Measurements from ENCODE around the gene MYOF.
"Not testable (repeated sequence)": the region's sequence is repeated elsewhere in the genome, so short reads cannot be mapped to it uniquely, and the experiment has no call there.

Gene MYOF

DNA sequence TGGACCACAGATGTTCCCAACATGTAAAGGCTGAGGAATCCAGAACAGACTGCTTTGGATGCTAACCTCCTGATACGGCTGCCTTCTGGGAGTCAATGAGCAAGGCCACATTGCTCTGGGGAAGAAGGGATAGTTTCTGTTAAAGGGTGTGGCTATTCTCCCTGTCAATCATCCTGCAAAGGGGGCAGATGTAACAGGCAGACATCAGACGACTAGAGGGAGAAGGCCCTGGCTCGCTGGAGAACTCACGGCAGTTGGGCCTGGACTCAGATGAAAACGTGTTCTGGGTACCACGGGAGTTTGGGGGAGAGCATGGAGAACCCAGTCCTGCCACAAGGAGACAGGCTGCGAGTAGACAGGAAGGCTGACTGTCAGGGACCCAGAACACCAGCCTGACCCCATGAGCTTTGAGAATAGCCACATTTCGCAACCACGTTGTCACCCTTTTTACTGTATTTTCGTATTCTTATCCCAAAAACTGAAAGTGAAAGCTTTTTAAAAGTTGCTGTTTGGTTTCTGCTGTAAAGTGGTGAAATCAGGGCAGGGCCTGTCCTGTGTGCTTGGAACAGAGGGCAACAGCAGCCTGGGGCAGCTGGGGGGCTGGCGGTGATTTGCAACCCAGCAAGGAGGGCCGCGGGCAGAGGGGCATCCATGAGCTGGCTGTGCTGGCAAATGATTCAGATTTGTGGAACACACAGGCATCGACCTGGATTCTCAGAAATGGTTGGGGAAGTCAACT lies 95.3 kb downstream of the MYOF start:
- no peak for DNase-seq

DNA sequence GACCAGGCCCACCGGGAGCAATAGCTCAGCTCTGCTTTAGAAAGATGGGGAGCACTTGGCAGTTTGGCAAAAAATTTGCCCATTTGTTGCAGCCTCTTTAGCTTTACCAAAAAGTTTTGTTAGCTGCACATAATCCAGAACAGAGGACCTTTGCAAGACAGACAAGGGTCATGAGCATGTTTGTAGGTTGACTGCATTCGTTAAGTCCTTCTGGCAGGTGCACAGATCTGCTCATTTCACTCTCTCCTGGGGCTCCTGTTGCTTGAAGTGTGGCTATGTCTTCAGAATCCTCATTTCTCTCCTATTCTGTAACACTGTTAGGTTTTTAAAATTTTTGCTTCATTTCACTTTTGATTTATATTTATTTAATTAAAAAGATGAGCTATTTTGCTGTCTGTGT lies 96.8 kb downstream of the MYOF start:
- no peak for DNase-seq

DNA sequence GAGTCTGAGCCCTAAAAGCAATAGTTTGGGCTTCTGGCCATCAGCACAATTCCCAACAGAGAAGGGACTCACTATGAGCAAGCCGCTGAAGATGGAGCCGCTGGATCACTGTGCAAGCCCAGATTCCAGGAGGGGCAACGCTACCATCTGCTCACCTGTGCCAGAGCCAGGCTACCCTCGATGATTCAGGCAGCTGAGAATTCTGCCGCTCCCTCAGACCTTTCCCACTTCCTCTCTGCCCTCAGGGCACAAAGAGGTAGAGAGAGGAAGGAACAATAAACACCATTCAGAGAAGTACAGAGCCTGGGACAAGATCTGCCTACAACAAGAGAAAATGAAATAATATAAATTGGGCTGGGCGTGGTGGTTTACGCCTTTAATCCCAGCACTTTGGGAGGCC lies 98.1 kb downstream of the MYOF start:
- no peak for DNase-seq

DNA sequence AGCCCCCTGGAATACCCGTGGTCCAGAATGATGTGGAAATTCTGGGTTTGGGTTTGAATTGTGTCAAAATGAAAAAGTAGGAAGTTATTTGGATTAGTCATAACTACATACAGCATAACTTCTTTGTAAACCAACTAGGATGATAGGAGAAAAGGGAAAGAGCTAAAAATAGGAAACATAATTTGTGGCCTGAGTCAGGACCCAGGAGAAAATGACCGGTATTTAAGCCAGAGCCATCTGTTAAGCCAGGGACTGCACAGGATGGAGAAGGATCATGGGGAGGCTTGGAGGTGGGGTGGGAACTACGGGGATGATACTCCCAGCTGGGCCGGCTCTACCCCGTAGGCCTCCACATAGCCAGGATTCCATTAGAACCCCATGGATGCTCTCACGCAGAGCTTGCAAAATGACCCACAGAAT lies 98.6 kb downstream of the MYOF start:
- DNase-seq: no peak

DNA sequence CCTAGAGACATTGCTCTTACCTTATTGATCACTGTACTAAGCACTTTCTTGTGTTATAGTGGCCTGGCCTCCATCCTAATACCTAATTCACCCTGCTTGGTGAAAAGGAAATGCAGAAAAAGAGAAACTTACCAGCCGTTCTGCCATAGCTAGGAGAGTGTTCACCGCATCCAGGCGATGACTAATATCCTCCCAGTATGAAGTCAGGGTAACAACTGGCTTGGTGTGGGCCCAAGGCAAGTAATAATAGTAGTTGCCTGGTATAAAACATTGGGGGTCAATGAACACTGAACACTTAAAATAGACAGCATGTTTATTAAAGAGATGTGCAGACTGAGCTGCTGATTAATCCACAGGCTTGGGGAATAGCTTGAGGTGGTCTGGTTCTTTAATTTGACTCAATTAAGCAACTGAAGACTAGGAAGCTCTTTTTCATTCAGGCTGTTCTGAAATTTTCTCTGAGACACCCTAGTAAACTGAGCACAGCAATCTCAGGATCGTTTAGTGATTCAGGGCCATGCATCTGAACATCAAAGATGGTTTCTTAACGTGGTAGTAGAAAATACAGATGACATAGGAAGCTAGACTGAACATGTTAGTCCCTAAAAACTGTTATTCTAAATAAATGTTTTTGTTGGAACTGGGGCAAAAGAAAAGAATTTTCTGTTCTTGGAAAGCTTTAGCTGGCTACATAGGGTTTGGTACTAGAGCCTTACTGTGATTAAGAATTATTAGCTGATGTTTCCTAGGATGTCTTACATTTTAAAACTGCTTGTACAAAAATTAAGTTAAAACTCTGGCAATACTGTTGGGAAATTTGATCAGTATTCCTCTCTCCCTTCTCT lies 102.2 kb downstream of the MYOF start:
- DNase-seq: peak in 1 of 2 experiments; percentile 10

DNA sequence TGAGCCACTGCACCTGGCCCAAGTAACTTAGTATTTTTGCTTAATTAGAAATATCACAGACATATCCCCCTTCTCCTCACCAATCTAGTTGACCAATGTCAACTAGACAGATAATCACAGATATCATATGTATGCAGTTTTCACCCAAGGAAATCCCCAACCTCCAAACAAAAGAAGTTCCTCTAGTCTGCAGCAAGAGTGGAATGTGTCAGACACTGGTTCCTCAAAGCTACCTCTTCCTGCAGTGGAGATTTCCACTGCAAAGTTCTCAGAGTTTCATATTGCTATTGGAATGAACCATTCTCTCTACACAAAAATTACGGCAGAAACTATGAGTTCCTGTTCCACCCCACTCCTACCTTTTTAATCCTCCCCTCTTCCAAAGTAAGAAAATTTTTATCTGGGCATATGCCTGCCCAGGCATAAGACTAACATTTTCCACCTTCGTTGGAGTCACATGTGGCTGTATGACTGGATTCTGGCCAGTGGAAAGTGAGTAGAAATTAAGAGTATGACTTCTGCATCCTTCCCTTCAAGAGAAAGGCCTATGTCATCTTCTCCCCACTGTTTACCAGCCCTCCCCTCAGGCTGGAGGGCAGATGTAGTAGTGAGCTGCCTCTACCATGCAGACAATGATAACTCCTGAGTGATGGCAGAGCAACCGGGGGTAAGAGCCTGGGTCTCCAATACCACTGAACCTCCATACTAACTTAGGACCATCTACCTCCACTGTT lies 103.0 kb downstream of the MYOF start:
- no peak for DNase-seq

DNA sequence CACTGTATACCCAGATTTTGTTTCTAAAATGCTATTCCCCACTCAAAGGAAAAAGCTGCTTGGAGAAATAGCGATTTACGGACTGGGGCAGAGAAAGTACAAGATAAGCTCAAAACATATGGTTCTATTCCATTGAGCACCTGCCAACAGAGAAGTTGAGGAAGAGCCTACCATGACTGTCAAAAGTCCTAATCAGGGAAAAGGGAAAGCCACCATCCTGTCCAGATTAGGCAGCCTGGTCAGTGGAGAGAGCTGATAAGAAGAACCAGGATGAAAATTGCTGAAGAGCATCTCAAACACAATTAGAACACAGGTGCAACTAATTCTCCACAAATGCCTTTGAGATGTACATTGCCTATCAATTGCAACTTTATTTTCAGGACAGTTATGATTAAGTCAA lies 104.1 kb downstream of the MYOF start:
- no peak for DNase-seq

DNA sequence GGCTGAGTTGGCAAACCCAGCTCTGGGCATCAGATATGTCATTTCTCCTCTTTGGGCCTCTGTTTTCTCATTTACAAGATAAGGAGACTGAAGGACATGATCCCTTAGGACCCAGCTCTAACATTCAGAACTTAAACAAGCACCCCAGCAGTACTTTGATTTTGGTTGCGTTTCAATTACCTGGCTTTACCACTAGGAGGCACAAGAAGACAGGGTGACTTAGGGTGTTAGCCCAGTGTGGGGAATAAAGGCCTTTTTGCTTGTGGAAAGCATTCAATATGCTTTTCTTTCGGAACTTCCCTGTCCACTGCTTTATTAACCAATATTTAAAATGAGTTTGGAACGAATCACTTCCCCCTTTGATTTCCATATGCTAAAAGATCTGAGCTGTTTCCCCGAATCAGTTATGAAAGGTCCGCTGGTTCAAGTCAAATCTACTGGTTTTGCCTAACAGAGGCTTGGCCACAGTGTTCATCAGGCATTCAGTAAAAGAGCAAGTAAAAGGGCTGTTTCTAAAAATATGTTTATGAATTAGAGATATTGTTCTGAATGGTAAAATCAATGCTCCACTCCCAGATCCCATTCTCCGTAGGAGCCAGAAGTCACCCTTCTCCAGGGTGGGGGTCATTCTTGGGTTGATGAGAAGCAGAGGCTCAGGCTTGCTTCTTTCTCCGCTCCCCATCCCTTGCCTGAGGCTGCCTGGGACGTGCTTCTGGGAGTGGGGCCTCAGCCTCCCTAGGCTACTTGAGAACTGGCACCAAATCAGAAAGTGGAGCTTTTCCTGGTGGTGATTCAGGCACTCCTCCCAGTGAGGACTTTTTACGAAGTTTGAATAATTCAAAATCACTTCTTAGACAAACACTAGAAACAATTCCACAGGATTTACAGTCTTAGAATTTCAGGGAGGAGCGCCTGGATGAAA lies 105.5 kb downstream of the MYOF start:
- peak; percentile 94 to 97 for DNase-seq

DNA sequence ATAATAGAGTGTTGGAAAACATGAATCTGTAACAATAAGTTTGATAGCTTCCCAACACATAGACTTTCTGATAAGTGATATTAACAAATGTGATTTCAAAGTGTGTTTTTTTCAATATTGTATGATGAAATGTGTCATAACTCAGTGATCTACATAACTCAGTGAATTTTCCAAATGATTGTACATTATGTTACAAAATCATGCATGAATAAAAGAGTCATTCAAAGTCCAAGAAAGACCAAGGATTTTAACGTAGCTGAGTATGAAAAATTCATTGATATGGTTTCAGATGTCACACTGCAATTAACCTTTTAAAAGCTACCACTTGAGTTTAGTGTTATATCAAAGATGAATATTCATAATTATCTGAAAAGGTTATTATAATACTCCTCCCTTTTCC lies 111.2 kb downstream of the MYOF start:
- DNase-seq: no peak

DNA sequence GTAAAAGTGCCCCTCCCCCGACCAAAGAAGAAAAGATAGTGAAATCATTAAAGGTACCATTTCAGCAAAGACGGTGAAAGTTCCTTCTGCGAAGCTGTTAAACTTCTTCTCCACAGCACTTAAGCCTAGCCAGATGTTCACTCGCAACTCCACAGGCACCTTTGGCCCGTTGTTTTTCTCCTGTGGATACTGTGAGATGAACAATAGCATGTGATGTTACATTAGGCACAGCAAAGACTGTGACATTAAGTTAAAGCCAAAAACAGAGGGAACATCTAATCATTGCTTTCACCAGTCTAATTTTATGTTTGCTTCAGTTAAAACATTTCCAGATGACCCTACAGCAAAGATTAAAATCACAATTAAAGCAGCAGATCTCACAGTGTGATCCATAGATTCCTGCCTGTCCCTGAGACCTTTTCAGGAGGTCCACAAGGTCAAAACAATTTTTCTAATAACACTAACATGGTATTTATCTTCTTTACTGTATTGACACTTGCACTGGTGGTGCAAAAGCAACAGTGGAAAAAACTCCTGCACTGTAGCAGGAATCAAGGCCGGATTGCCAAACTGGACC lies 112.5 kb downstream of the MYOF start:
- no peak for DNase-seq

DNA sequence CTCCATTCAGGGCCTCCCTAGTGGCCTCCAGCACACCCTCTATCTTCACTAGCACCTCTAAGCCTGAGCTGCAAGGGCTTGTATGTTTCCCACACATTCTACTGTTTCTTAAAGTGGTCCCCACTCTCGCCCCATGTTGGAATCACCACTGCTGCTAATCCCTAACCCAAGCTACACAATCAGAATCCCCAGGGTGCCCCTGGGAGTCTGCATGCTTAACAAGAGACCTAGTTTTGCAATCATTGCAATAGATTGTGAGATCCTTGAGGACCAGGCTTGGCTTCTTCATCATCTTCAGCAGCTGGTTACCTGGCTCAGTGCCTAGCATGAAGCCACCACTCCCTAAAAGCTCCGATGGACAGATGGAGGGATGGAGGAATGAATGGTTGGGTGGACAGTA lies 113.9 kb downstream of the MYOF start:
- no peak for DNase-seq

DNA sequence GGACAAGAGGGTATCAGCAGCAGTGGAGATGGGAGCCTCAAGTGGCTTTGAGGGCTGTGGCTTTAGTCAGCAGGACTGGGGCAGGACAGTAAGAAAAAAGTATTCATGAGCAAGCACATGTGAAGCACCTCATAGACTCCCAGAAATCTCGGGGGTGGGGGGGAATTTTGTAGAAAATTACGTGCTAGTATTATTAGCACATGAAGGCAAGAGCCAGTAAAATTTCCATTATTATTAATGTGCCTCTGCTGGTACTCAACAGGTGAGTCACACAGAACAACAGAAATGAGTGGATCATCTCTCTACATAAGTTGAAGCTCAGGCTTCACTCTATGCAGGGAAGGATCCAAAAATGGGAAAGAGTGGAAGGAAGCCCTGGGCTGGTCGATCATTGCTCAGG lies 114.5 kb downstream of the MYOF start:
- DNase-seq: no peak

DNA sequence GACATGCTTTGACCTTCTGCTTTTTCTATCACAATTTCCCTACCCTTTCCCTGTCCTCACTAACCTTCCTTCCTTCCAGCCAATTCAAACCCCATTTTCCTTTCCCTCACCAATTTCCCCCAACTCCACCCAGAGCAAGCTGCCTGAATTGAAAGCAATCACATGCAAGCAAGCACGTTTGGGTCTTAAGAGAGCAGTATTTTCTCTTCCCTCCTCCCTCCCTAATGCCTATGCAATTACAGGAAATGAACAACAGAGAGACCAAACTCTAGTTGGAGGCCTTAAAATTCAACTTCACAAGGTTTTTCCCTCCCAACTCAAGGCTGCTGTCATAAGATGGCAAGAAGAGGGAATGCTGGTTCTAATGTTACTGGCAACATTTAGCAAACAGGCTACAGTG lies 117.2 kb downstream of the MYOF start:
- DNase-seq: no peak

DNA sequence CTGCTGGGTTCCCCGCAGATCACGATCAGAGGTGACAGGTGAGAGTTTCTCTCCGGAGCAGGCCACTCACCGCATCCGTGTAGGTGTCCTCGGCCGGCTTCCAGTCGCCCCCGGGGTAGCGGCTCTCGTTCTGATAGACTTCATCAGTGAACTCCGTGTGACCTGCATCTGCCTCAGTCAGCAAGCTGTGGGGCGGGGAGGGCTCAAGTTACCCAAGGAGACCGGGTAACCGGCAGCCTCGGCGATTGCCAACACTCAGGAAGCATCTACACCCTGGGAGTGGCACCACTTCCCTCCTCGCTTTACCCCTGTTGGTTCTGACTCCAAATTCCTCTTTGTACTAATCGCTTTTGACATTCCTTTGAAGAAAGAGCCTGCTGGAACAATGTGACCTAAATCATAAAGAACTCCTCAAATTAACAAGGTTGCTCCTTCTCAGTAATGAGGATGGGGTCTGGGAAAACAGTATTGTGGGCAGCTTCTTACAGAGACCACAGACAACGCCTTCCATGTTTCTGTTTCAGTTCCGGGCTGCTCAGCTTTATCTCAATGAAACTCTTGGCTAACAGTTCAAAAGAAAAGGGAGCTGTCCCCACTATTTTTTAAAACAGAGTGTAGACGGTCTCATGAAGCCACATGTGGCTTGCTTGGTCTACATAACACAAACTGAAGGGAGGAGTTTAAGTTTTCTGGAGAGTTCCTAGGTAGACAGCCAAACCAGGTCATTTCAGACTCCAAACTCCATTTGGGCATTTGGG lies 118.1 kb downstream of the MYOF start:
- DNase-seq: no peak

DNA sequence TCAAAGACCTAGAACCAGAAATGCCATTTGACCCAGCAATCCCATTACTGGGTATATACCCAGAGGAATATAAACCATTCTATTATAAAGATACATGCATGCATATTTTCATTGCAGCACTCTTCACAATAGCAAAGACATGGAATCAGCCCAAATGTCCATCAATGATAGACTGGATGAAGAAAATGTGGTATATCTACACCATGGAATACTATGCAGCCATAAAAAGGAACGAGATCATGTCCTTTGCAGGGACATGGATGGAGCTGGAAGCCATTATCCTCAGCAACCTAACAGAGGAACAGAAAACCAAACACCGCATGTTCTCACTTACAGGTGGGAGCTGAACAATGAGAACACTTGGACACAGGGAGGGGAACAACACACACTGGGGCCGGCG lies 123.7 kb downstream of the MYOF start:
- DNase-seq: not testable (repeated sequence)

DNA sequence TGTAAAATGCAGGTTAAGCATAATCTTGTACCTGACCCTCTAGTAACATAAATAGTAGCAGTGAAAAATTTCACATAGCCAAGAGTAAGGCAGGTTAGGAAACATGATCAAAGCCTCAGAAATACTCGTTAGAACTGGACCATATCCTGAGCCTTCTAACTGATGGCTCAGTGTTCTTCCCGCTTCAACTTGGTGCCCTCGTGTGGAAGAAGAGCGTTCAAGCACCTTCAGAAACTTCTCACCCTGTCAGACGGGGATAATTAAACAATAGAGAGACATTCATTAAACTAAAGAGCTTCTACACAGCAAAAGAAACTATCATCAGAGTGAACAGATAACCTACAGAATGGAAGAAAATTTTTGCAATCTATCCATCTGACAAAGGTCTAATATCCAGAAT lies 124.5 kb downstream of the MYOF start:
- peak; percentile 91 to 92 for DNase-seq

DNA sequence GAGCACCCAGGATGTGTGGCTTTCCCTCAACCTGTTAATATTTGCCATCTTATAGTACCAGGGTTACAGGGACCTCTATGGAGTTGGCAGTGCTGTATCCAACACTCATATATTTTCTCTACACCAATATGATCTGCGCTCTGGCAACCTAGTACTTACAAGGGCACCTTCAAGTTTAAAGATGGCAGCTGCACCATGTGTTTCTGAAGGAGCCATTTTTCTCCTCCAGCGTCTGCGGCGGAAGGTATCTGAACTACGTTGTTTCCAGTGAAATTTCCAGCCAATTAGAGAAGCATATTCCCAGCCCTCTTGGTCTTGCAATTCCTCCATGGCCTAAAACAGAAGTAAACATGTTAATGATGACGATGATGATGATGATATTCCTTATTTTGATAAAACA lies 125.6 kb downstream of the MYOF start:
- DNase-seq: no peak

DNA sequence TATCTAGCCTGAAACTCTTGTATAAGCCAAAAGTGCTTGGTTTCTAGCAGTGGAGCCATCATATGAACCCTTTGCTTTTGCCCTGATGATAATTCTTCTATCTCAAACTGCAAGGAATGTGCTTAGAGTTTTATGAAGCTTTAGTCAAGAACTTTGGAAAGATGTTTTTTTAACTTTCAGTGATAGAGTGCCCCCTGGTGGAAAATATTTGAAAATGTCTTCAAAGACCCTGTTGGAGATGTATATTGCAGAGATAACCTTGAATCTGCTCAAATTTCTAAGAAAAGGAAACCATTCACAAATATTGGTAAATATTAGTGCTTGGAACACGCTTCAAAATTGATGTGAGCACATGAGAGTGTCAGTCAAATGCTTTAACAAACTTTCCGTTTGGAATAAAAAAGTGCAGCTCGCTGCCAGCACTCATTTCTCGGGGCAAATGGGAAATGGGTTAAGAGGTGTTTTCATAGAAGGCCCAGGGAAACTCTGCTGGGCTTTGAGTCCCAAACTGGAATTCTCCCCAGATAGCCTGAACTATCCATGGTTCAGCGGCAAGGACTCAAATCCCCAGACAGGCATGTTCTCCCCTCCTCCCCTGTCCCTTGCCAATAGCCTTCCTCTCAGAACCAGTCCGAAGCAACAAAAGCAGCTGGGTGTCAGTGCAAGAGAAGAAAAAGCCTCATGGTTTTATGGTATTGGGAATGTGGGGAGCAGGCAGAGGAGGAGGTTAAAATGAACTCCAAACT lies 129.3 kb downstream of the MYOF start:
- DNase-seq: peak; percentile 55 to 85

DNA sequence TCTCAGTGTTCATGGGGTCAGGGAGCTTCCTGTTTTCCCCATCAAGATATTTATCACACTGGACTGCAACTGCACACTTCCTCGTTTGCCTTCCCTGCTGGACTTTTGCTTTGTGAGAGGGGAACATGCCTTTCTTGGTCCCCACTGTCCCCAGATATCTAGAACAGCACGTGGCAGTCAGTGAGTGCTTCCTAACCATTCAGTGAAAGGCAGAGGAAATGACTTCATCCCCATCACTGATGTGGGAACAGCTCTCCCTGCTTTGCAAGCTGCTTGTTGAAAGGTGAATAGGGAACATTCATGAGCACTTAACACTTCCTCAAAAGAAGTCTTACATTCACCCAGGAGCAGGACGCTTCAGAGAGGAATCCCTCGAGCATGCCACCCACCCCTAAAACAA lies 135.4 kb downstream of the MYOF start:
- DNase-seq: no peak

DNA sequence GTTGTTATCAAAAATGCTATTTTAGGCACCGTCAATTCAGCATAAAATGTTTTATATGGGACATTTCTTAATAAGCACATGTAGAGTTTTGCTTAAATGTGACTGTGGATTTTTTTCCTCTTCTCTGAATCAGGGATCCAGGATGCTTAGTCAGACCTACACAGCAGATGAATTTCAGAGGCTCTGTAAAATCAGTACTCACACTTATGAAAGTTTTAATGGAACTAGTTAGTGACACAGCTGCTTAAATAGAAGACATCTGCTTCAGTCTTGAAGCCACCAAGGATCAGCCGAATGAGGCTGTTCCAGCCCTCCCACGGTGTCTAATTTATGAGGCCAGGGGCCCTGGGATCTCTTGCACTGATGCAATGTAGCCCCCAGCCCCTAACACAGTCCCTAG lies 136.0 kb downstream of the MYOF start:
- no peak for DNase-seq

DNA sequence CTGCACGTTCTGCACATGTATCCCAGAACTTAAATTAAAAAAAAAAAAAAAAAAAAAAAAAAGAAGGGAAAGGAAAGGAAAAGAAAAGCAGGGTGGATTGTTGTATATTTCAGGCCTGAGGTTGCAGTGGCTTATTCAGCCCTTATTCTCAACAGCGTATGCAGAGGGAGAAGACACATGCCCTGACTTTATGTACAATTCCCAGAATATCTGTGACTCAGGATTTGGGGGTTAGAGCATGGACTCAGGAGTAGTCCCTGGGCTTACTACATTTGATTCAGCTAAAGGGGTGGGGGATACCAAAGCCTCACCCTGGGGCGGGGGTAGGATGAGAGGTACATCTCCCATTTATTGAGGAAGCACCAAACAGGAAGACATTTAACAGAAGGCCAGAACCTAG lies 137.4 kb downstream of the MYOF start:
- no peak for DNase-seq
